ENCODE data around the gene TPPP2. TPM values are rescaled to one million over a fixed set of nuclear protein-coding genes. Genes with fewer than 3 reads are reported as not detected.
A peak's percentile ranks its signal among the peaks of the same experiment; 100 is the strongest.

TPPP2 gene
- total RNA-seq, 2 donors from 2014 or later: 0.94 TPM; not detected in 1

GRCh38 chr14:21053184-21054122, 23.4 kb downstream of the TPPP2 start:
- no peak for TF ChIP-seq CTCF (IDR thresholded peaks at IDR 0.05)
- Histone ChIP-seq H3K36me3 (no peaks in the 10 kb centered on the region), H3K9ac (ENCODE audit: low read depth in 2 of 2, low read length in 2 of 2) (peak overlapping the region in 1 of 2 donors; percentile 1), H3K27ac (peak overlapping the region; percentile 88), H3K4me1 (peaks cover 8% of the 10 kb centered on the region), H3K4me3 (no peak overlapping the region), H3K9me3 (no peaks in the 10 kb centered on the region), H3K27me3 (no peaks in the 10 kb centered on the region)
- intact Hi-C loops (cut with DNase I): no loop called here
- no peak for DNase-seq

- Histone ChIP-seq H3K27ac (peak overlapping the region; percentile 88), H3K9ac (ENCODE audit: low read depth in 2 of 2, low read length in 2 of 2) (peak overlapping the region in 1 of 2 donors; percentile 23), H3K4me3 (no peak overlapping the region), H3K4me1 (peaks cover 8% of the 10 kb centered on the region), H3K9me3 (no peaks in the 10 kb centered on the region), H3K27me3 (no peaks in the 10 kb centered on the region), H3K36me3 (no peaks in the 10 kb centered on the region)
- intact Hi-C loops (cut with DNase I): no loop called here
- TF ChIP-seq CTCF (IDR thresholded peaks at IDR 0.05): no peak
- DNase-seq: peak; percentile 76
Measured at GRCh38 chr14:21054123-21054767, 24.2 kb downstream of the TPPP2 start.

- H3K4me1 ChIP-seq: peaks cover 8% of the 10 kb centered on the region
- no peak for DNase-seq
- H3K36me3 ChIP-seq: no peaks in the 10 kb centered on the region
- no peak for TF ChIP-seq CTCF (IDR thresholded peaks at IDR 0.05)
- no peaks in the 10 kb centered on the region for H3K27me3 ChIP-seq
- H3K9me3 ChIP-seq: no peaks in the 10 kb centered on the region
- peak overlapping the region; percentile 88 for H3K27ac ChIP-seq
- intact Hi-C loops (cut with DNase I): no loop called here
- H3K9ac ChIP-seq (ENCODE audit: low read depth in 2 of 2, low read length in 2 of 2): peak overlapping the region in 1 of 2 donors; percentile 23
- no peak overlapping the region for H3K4me3 ChIP-seq
Measured at GRCh38 chr14:21054768-21055145, 24.7 kb downstream of the TPPP2 start.

- Histone ChIP-seq H3K36me3 (no peaks in the 10 kb centered on the region), H3K4me1 (peaks cover 8% of the 10 kb centered on the region), H3K9ac (ENCODE audit: low read depth in 2 of 2, low read length in 2 of 2) (peak overlapping the region; percentile 19 to 44), H3K27me3 (no peaks in the 10 kb centered on the region), H3K27ac (peak overlapping the region; percentile 88), H3K4me3 (no peak overlapping the region), H3K9me3 (no peaks in the 10 kb centered on the region)
- intact Hi-C loops (cut with DNase I): no loop called here
- no peak for TF ChIP-seq CTCF (IDR thresholded peaks at IDR 0.05)
- DNase-seq: peak; percentile 80
Measured at GRCh38 chr14:21055432-21056117, 25.6 kb downstream of the TPPP2 start.

- Histone ChIP-seq H3K9ac (ENCODE audit: low read depth in 2 of 2, low read length in 2 of 2) (peak overlapping the region; percentile 17 to 44), H3K4me3 (no peak overlapping the region), H3K36me3 (no peaks in the 10 kb centered on the region), H3K27ac (peak overlapping the region; percentile 88), H3K9me3 (no peaks in the 10 kb centered on the region), H3K4me1 (peaks cover 8% of the 10 kb centered on the region), H3K27me3 (no peaks in the 10 kb centered on the region)
- TF ChIP-seq CTCF (IDR thresholded peaks at IDR 0.05): no peak
- DNase-seq: peak; percentile 90
- intact Hi-C loops (cut with DNase I): no loop called here
Measured at GRCh38 chr14:21056520-21057163, 26.6 kb downstream of the TPPP2 start.
